ENCODE measurements around the gene ACSS2. TPM values are rescaled to one million over a fixed set of nuclear protein-coding genes. Genes with fewer than 3 reads are reported as not detected.

The ACSS2 gene
- total RNA-seq, 2 donors from 2014 or later = 17.0 to 34.2 TPM

DNA sequence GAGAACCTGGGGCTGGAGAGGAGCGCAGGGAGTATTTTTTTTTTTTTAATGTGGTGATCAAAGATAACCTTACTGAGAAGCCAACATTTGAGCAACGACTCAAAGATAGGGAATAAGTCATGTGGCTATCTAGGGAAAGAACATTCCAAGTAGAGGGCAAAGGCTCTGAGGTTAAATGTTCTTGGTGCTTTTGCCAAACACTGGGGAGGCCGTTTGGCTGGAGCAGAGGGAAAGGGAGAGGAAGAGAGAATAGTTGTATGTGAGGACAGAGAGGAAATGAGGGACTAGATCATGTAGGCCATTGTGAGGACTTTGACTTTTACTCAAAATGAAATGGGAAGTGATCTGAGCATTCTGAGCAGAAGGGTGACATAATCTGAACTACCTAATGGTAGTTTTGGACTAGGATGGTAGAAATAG, 27.8 kb downstream of the ACSS2 start:
- no peaks in the 10 kb centered on the region for H3K9me3 ChIP-seq (ENCODE audit: control insufficient read depth, low read length)
- H3K36me3 ChIP-seq (ENCODE audit: control insufficient read depth, insufficient read depth, low read length) = no peaks in the 10 kb centered on the region
- H3K27me3 ChIP-seq (ENCODE audit: control insufficient read depth, insufficient read depth, low read length, poor library complexity, severe bottlenecking) = no peaks in the 10 kb centered on the region
- Mint-ChIP-seq H3K27me3 (ENCODE audit: insufficient read depth) (no peaks in the 10 kb centered on the region), H3K27ac (no peak overlapping the region), H3K4me1 (no peaks in the 10 kb centered on the region), H3K36me3 (ENCODE audit: low read depth) (peaks cover 4% of the 10 kb centered on the region), H3K9me3 (peaks cover 7% of the 10 kb centered on the region), H3K4me3 (no peak overlapping the region)
- no peak overlapping the region for H3K4me3 ChIP-seq (ENCODE audit: low read length)
- no peaks in the 10 kb centered on the region for H3K4me1 ChIP-seq (ENCODE audit: control insufficient read depth, insufficient read depth, low read length)
- WGBS, 2 experiments (ENCODE audit: insufficient coverage in 1 of 2, insufficient read length in 1 of 2) = 87 to 96% methylated on average over 3 of the region's 3 CpGs
- DNase-seq = no peak
- no peak overlapping the region for H3K9ac ChIP-seq (ENCODE audit: extremely low read depth, low read length, poor library complexity, severe bottlenecking)
- TF ChIP-seq, protein P1, sequence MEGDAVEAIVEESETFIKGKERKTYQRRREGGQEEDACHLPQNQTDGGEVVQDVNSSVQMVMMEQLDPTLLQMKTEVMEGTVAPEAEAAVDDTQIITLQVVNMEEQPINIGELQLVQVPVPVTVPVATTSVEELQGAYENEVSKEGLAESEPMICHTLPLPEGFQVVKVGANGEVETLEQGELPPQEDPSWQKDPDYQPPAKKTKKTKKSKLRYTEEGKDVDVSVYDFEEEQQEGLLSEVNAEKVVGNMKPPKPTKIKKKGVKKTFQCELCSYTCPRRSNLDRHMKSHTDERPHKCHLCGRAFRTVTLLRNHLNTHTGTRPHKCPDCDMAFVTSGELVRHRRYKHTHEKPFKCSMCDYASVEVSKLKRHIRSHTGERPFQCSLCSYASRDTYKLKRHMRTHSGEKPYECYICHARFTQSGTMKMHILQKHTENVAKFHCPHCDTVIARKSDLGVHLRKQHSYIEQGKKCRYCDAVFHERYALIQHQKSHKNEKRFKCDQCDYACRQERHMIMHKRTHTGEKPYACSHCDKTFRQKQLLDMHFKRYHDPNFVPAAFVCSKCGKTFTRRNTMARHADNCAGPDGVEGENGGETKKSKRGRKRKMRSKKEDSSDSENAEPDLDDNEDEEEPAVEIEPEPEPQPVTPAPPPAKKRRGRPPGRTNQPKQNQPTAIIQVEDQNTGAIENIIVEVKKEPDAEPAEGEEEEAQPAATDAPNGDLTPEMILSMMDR (conservative IDR thresholded peaks at IDR 0.05) = no peak
- H3K27ac ChIP-seq (ENCODE audit: low read depth, low read length) = no peak overlapping the region

DNA sequence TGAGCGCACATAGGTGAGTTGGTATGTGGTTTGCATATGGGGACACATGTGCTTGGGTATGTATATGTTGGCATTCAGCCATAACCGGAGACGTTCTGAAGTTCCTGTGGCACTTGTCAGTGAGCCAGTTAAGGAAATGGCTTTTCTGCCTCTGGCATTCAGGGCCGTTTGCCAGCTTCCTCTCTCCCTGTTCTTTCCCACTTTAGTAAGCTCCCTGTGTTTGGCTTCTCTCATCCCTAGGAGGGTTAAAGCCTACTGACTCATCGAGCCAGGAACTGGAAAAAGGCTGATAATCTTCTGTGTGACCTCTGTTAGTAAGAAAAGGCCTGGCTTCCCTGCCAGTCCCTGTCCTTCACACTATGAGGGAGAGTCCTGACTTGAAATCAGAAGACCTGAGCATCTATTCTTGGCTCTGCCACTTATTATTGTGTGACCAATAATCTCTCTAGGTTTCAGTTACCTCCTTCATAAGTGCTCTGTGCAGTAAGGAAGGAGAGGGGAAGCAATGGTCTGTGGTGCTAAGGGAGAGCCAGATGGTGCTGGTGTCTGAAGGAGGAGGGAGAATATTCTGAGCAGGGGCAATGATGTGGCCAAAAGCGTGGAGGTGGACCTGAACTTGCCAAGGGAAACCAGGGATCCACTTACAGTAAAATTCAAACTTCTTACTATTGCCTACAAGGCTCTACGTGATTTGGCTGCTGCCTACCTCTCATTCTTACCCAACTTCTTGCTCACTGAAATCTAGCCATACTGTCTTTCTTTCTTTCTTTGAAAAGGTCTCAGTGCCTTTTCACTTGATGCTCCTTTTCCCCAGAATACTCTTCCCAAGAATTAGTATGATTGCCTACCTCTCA, 31.4 kb downstream of the ACSS2 start:
- peaks cover 2% of the 10 kb centered on the region for H3K36me3 Mint-ChIP-seq (ENCODE audit: low read depth)
- no peak for DNase-seq
- H3K27ac ChIP-seq (ENCODE audit: low read depth, low read length) = no peak overlapping the region
- no peaks in the 10 kb centered on the region for H3K9me3 ChIP-seq (ENCODE audit: control insufficient read depth, low read length)
- H3K27ac Mint-ChIP-seq = no peak overlapping the region
- no peaks in the 10 kb centered on the region for H3K27me3 ChIP-seq (ENCODE audit: control insufficient read depth, insufficient read depth, low read length, poor library complexity, severe bottlenecking)
- no peak overlapping the region for H3K4me3 Mint-ChIP-seq
- TF ChIP-seq, protein P1 (conservative IDR thresholded peaks at IDR 0.05) = no peak
- no peaks in the 10 kb centered on the region for H3K27me3 Mint-ChIP-seq (ENCODE audit: insufficient read depth)
- H3K9me3 Mint-ChIP-seq = no peaks in the 10 kb centered on the region
- 76 to 83% methylated on average over 4 to 7 of the region's 7 CpGs for WGBS, 2 experiments (ENCODE audit: insufficient coverage in 1 of 2, insufficient read length in 1 of 2)
- H3K4me3 ChIP-seq (ENCODE audit: low read length) = no peak overlapping the region
- no peaks in the 10 kb centered on the region for H3K4me1 Mint-ChIP-seq
- no peak overlapping the region for H3K9ac ChIP-seq (ENCODE audit: extremely low read depth, low read length, poor library complexity, severe bottlenecking)
- H3K4me1 ChIP-seq (ENCODE audit: control insufficient read depth, insufficient read depth, low read length) = no peaks in the 10 kb centered on the region
- H3K36me3 ChIP-seq (ENCODE audit: control insufficient read depth, insufficient read depth, low read length) = no peaks in the 10 kb centered on the region

DNA sequence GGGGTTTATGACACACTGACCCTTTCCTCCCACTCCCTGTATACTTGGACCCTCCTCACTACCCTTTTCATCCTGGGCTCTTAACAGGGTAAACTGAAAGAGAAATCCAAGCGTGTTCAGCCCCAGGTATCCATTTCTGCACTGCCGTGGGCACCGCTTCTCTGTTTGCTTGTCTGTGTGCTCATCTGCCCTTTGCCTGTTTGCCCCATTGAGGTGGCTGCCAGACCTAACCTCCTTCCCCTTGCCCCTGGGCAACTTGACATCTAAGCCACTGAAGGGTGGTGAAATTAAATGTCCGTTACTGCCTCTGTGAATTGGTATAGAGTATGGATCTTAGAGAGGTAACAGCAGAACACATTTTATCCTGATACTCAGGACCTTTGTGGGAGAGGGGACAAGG, 38.7 kb downstream of the ACSS2 start:
- Histone ChIP-seq H3K36me3 (ENCODE audit: control insufficient read depth, insufficient read depth, low read length) (no peaks in the 10 kb centered on the region), H3K9ac (ENCODE audit: extremely low read depth, low read length, poor library complexity, severe bottlenecking) (no peak overlapping the region), H3K4me1 (ENCODE audit: control insufficient read depth, insufficient read depth, low read length) (peaks cover 4% of the 10 kb centered on the region), H3K4me3 (ENCODE audit: low read length) (no peak overlapping the region), H3K9me3 (ENCODE audit: control insufficient read depth, low read length) (no peaks in the 10 kb centered on the region), H3K27me3 (ENCODE audit: control insufficient read depth, insufficient read depth, low read length, poor library complexity, severe bottlenecking) (no peaks in the 10 kb centered on the region), H3K27ac (ENCODE audit: low read depth, low read length) (no peak overlapping the region)
- Mint-ChIP-seq H3K36me3 (ENCODE audit: low read depth) (peaks cover 12% of the 10 kb centered on the region), H3K4me1 (peaks cover 6% of the 10 kb centered on the region), H3K27ac (no peak overlapping the region), H3K4me3 (no peak overlapping the region), H3K9me3 (no peaks in the 10 kb centered on the region), H3K27me3 (ENCODE audit: insufficient read depth) (no peaks in the 10 kb centered on the region)
- DNase-seq = no peak
- 96 to 98% methylated on average over 4 of the region's 4 CpGs for WGBS, 2 experiments (ENCODE audit: insufficient coverage in 1 of 2, insufficient read length in 1 of 2)
- TF ChIP-seq, protein P1 (conservative IDR thresholded peaks at IDR 0.05) = no peak

Measured in endodermal cell (in vitro differentiated cells).